Measurements from ENCODE around the gene LAMA3.

The LAMA3 gene

GRCh38 chr18:24003903-24004640, 314.8 kb downstream of the LAMA3 start:
- TF ChIP-seq, protein P1, sequence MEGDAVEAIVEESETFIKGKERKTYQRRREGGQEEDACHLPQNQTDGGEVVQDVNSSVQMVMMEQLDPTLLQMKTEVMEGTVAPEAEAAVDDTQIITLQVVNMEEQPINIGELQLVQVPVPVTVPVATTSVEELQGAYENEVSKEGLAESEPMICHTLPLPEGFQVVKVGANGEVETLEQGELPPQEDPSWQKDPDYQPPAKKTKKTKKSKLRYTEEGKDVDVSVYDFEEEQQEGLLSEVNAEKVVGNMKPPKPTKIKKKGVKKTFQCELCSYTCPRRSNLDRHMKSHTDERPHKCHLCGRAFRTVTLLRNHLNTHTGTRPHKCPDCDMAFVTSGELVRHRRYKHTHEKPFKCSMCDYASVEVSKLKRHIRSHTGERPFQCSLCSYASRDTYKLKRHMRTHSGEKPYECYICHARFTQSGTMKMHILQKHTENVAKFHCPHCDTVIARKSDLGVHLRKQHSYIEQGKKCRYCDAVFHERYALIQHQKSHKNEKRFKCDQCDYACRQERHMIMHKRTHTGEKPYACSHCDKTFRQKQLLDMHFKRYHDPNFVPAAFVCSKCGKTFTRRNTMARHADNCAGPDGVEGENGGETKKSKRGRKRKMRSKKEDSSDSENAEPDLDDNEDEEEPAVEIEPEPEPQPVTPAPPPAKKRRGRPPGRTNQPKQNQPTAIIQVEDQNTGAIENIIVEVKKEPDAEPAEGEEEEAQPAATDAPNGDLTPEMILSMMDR (IDR thresholded peaks at IDR 0.05; ENCODE audit: extremely low read depth, missing control alignments): no peak

More at GRCh38 chr18:24003903-24004640, 314.8 kb downstream of the LAMA3 start:
- no peak for DNase-seq (ENCODE audit: low spot score)
